ENCODE results near the gene UBE4A. TPM values are rescaled to one million over a fixed set of nuclear protein-coding genes. Genes with fewer than 3 reads are reported as not detected.

UBE4A gene
- total and polyA plus RNA-seq, 10 of the 15 experiments (the other 5 are each of a cell fraction or from before 2014, with no cell fraction given), result 6.2 to 39.6 (median 30.3) TPM

DNA sequence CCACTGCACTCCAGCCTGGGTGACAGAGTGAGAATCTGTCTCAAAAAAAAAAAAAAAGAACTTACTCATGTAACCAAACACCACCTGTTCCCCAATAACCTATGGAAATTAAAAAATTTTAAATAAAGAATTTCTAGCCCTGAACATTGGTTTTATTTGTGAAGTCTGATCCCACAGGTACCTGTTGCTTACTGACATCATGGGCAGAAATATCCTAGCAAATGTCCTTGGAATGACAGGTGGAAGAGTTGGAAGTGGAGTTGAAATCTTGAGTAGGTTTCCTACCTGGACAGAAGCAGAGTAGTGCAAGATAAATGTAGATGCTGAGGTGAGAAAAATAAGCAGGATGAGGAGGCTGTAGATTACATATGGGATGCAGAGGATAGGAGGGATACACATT lies 34.1 kb upstream of the UBE4A start:
- TF ChIP-seq HDGF (IDR thresholded peaks at IDR 0.05), result no peak
- H3K79me2 ChIP-seq (ENCODE audit: control insufficient read depth, insufficient read depth, low read length), result no peaks in the 10 kb centered on the region
- intact Hi-C loops (cut with micrococcal nuclease; ENCODE audit: unreplicated experiment), result no loop called here
- ATAC-seq, result no peak
- H3K36me3 ChIP-seq (ENCODE audit: control insufficient read depth in 2 of 2, insufficient read depth in 2 of 2, low read length in 1 of 2), result no peaks in the 10 kb centered on the region
- no peak overlapping the region for H3K9ac ChIP-seq (ENCODE audit: control insufficient read depth, insufficient read depth, low read length)
- no peaks in the 10 kb centered on the region for H3K9me3 ChIP-seq (replicated peaks; ENCODE audit: control insufficient read depth, insufficient read depth, low read length)
- no TSS peak for BruUV-seq (replicated peaks)
- H2AFZ ChIP-seq (ENCODE audit: control insufficient read depth, low read depth, low read length), result no peak overlapping the region
- H3K4me3 ChIP-seq, result no peak overlapping the region
- no peak for FAIRE-seq
- DNase-seq (ENCODE audit: low read depth, low spot score), result no peak
- no peaks in the 10 kb centered on the region for H3K27me3 ChIP-seq (replicated peaks in 1 of 2; ENCODE audit: control insufficient read depth in 2 of 2, insufficient read depth in 2 of 2, low read length in 1 of 2)
- peaks cover 5% of the 10 kb centered on the region; the same call in 1 of the 2 replicates for H3K4me1 ChIP-seq (ENCODE audit: control insufficient read depth, insufficient read depth, low read length)
- SMC1A ChIA-PET (ENCODE audit: uncharacterized antibody, unreplicated experiment), result no interaction called here
- POLR2A ChIA-PET, result interaction anchor here (0.6 kb wide), 1 partner anchor 610 kb away, joined by 4 read pairs; no protein-coding TSS in a partner anchor
- H4K20me1 ChIP-seq (ENCODE audit: control insufficient read depth, insufficient read depth), result no peaks in the 10 kb centered on the region
- no peak overlapping the region for H3K4me2 ChIP-seq (ENCODE audit: control insufficient read depth, insufficient read depth)
- RAD21 ChIA-PET (ENCODE audit: unreplicated experiment), result no interaction called here
- CTCF ChIA-PET, result no interaction called here
- in situ Hi-C loops (cut with MboI), result no loop called here
- H3K27ac ChIP-seq (ENCODE audit: control insufficient read depth, insufficient read depth), result no peak overlapping the region

DNA sequence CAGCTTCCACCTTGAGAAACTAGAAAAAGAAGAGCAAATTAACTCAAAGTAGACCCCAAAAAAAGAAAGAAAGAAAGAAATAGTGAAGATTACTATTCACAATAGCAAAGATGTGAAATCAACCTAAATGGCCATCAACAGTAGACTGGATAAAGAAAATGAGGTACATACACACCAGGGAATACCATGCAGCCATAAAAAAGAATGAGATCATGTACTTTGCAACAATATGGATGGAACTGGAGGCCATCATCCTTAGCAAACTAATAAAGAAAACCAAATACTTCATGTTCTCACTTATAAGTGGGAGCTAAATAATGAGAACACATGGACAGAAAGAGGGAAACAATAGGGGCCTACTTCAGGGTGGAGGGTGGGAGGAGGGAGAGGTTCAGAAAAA lies 30.7 kb upstream of the UBE4A start:
- CTCF ChIA-PET, result no interaction called here
- no peak for FAIRE-seq
- H3K79me2 ChIP-seq (ENCODE audit: control insufficient read depth, insufficient read depth, low read length), result no peaks in the 10 kb centered on the region
- no peaks in the 10 kb centered on the region for H3K36me3 ChIP-seq (ENCODE audit: control insufficient read depth in 2 of 2, insufficient read depth in 2 of 2, low read length in 1 of 2)
- no peak overlapping the region for H3K9ac ChIP-seq (ENCODE audit: control insufficient read depth, insufficient read depth, low read length)
- SMC1A ChIA-PET (ENCODE audit: uncharacterized antibody, unreplicated experiment), result no interaction called here
- POLR2A ChIA-PET, result no interaction called here
- no peaks in the 10 kb centered on the region for H3K4me1 ChIP-seq (ENCODE audit: control insufficient read depth, insufficient read depth, low read length)
- no peak for ATAC-seq
- H4K20me1 ChIP-seq (ENCODE audit: control insufficient read depth, insufficient read depth), result no peaks in the 10 kb centered on the region
- no peak overlapping the region for H3K4me3 ChIP-seq
- no peaks in the 10 kb centered on the region for H3K9me3 ChIP-seq (replicated peaks; ENCODE audit: control insufficient read depth, insufficient read depth, low read length)
- no peak overlapping the region for H2AFZ ChIP-seq (ENCODE audit: control insufficient read depth, low read depth, low read length)
- H3K27ac ChIP-seq (ENCODE audit: control insufficient read depth, insufficient read depth), result no peak overlapping the region
- in situ Hi-C loops (cut with MboI), result no loop called here
- RAD21 ChIA-PET (ENCODE audit: unreplicated experiment), result no interaction called here
- TF ChIP-seq BHLHE40 (IDR thresholded peaks at IDR 0.05; ENCODE audit: borderline replicate concordance in 1 of 2, low read depth in 2 of 2, low read length in 1 of 2) (no peak), RCOR1 (conservative IDR thresholded peaks at IDR 0.05; ENCODE audit: low read depth, low read length) (no peak), HCFC1 (IDR thresholded peaks at IDR 0.05; ENCODE audit: low read length) (no peak), POLR2AphosphoS5 (IDR thresholded peaks at IDR 0.05; ENCODE audit: low read length) (no peak), NR2F1 (conservative IDR thresholded peaks at IDR 0.05) (no peak), EZH2 (IDR thresholded peaks at IDR 0.05; ENCODE audit: borderline replicate concordance, control insufficient read depth, low read depth, low read length) (no peak)
- TF ChIP-seq, protein P1, sequence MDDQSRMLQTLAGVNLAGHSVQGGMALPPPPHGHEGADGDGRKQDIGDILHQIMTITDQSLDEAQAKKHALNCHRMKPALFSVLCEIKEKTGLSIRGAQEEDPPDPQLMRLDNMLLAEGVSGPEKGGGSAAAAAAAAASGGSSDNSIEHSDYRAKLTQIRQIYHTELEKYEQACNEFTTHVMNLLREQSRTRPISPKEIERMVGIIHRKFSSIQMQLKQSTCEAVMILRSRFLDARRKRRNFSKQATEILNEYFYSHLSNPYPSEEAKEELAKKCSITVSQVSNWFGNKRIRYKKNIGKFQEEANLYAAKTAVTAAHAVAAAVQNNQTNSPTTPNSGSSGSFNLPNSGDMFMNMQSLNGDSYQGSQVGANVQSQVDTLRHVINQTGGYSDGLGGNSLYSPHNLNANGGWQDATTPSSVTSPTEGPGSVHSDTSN (IDR thresholded peaks at IDR 0.05; ENCODE audit: insufficient replicate concordance, low read depth, low read length), result no peak
- no peak overlapping the region for H3K4me2 ChIP-seq (ENCODE audit: control insufficient read depth, insufficient read depth)
- H3K27me3 ChIP-seq (replicated peaks in 1 of 2; ENCODE audit: control insufficient read depth in 2 of 2, insufficient read depth in 2 of 2, low read length in 1 of 2), result no peaks in the 10 kb centered on the region
- intact Hi-C loops (cut with micrococcal nuclease; ENCODE audit: unreplicated experiment), result no loop called here
- BruUV-seq (replicated peaks), result no TSS peak
- no peak for DNase-seq (ENCODE audit: low read depth, low spot score)
